B cell (primary cell): Measurements from ENCODE around the gene C6orf52.

Experiments
- EZH2 ChIP-seq: IDR thresholded peaks from 2 replicates; pipeline ENCODE4 v1.6.1; 2012; ENCODE audit warnings: borderline replicate concordance, low read depth, mild to moderate bottlenecking, moderate library complexity, low read length; ENCODE audit not compliant: insufficient read depth, poor library complexity, severe bottlenecking
- TF ChIP-seq, protein P1 (sequence below): fragments of 200-600 bp; IDR thresholded peaks from one replicate; pipeline ENCODE4 v1.8.0; 2022; ENCODE audit warnings: antibody characterized with exemption, mild to moderate bottlenecking

DNA sequence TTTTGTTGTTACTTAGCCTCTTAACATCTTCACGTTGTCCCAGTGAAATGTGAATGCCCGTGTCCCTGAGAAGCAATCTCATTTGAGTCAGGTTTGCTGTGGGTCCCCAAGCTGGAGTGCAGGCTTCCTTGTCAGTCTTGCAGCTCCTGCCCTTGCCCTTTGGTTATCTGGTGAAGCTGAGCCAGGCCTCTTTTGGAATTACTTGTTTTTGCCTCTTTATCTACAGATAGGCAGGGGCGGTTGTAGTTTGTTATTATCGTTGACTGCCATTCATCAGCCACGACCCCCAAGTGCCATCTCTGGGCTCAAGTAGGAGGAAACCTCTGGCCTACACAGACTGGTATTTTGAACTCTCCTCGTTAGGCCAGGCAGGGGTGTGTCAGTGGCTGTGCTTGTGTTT, 30.6 kb upstream of the C6orf52 start:
- TF ChIP-seq, protein P1, sequence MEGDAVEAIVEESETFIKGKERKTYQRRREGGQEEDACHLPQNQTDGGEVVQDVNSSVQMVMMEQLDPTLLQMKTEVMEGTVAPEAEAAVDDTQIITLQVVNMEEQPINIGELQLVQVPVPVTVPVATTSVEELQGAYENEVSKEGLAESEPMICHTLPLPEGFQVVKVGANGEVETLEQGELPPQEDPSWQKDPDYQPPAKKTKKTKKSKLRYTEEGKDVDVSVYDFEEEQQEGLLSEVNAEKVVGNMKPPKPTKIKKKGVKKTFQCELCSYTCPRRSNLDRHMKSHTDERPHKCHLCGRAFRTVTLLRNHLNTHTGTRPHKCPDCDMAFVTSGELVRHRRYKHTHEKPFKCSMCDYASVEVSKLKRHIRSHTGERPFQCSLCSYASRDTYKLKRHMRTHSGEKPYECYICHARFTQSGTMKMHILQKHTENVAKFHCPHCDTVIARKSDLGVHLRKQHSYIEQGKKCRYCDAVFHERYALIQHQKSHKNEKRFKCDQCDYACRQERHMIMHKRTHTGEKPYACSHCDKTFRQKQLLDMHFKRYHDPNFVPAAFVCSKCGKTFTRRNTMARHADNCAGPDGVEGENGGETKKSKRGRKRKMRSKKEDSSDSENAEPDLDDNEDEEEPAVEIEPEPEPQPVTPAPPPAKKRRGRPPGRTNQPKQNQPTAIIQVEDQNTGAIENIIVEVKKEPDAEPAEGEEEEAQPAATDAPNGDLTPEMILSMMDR, result no peak
- TF ChIP-seq EZH2, result no peak
